ENCODE data around the gene RAPGEF5.

RAPGEF5 gene

DNA sequence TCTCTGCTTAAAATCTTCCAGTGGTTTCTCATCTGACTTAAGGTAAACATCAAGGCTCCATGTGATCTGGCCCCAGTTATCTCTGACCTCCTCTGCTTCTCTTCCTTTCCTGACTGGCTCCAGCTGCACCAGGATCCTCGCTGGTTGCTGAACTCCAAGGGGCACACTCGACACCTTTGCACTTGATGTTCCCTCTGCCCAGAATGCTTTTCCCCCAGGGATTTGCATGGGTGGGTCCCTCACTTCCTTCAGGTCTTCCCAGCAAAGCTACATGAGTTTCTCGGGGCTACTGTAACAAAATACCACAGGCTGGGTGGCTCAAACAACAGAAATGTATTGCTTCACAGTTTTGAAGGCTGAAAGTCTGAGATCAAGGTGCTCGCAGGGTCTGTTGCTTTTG is 245.3 kb downstream of the RAPGEF5 start:
- no CpG with 5 or more reads among the region's 4 CpGs for WGBS (ENCODE audit: extremely low coverage, insufficient coverage, insufficient read length)

DNA sequence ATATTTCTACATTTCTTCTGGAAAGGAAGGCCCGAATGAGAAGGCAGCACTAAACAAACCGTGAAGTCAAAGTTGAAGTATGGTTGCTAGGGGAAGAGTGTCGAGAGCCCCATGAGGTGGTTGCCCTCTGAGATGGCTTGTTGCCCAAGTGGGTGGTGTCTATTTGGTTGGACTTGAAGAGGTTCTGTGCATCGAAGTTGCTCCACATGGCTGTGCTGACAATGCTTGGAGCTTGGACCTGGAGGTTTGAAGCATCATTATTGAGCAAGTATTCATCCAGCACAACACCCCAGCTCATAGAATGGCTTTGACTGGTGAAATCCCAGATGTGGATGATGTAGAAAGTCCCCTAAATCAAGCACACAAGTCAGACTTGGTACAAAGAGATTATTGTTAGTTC is 246.1 kb downstream of the RAPGEF5 start:
- H2BK120ac ChIP-seq (ENCODE audit: insufficient read depth, low read length, poor library complexity), result no peak overlapping the region
- no peak overlapping the region for H4K8ac ChIP-seq (ENCODE audit: low read depth, low read length)
- no peak overlapping the region for H3K14ac ChIP-seq (ENCODE audit: low read length)
- no peak overlapping the region for H2BK12ac ChIP-seq (ENCODE audit: low read length)
- no peak for DNase-seq
- H3K23ac ChIP-seq (ENCODE audit: low read length), result no peak overlapping the region
- H3K4ac ChIP-seq (ENCODE audit: low read depth, low read length), result no peak overlapping the region
- no peak overlapping the region for H3K4me2 ChIP-seq (ENCODE audit: low read length)
- no peaks in the 10 kb centered on the region for H3K36me3 ChIP-seq (ENCODE audit: control insufficient read depth in 1 of 2, insufficient read depth in 2 of 2, low read length in 2 of 2)
- no CpG with 5 or more reads among the region's 4 CpGs for WGBS (ENCODE audit: extremely low coverage, insufficient coverage, insufficient read length)
- H3K9ac ChIP-seq (ENCODE audit: low read length), result no peak overlapping the region
- no peak overlapping the region for H3K4me3 ChIP-seq (ENCODE audit: low read depth, low read length)
- H3K79me2 ChIP-seq (ENCODE audit: control insufficient read depth, insufficient read depth, low read length, poor library complexity), result no peaks in the 10 kb centered on the region
- no peak overlapping the region for H2AK5ac ChIP-seq (ENCODE audit: low read length)
- no peak overlapping the region for H4K12ac ChIP-seq (ENCODE audit: low read depth, low read length)
- H2BK5ac ChIP-seq (ENCODE audit: low read depth, low read length, poor library complexity), result no peak overlapping the region
- H3K79me1 ChIP-seq (ENCODE audit: low read length), result no peaks in the 10 kb centered on the region
- no peaks in the 10 kb centered on the region for H3K9me3 ChIP-seq (ENCODE audit: insufficient read depth, low read depth, low read length)
- no peak overlapping the region for H3K18ac ChIP-seq (ENCODE audit: low read length)
- H2AFZ ChIP-seq (ENCODE audit: insufficient read depth, low read length, poor library complexity), result no peak overlapping the region
- H4K91ac ChIP-seq (ENCODE audit: low read depth, low read length), result no peak overlapping the region
- H3K4me1 ChIP-seq (ENCODE audit: control insufficient read depth in 1 of 2, insufficient read depth in 2 of 2, low read length in 2 of 2), result peaks cover 0 to 2% of the 10 kb centered on the region in 2 experiments
- no peaks in the 10 kb centered on the region for H3K27me3 ChIP-seq (ENCODE audit: insufficient read depth, low read length)
- H3K27ac ChIP-seq (ENCODE audit: low read depth, low read length), result no peak overlapping the region

More for the DNA sequence above, 245.3 kb downstream of the RAPGEF5 start:
- no peaks in the 10 kb centered on the region for H3K9me3 ChIP-seq (ENCODE audit: insufficient read depth, low read depth, low read length)
- peaks cover 0 to 2% of the 10 kb centered on the region in 2 experiments for H3K4me1 ChIP-seq (ENCODE audit: control insufficient read depth in 1 of 2, insufficient read depth in 2 of 2, low read length in 2 of 2)
- no peak overlapping the region for H3K4ac ChIP-seq (ENCODE audit: low read depth, low read length)
- H2BK120ac ChIP-seq (ENCODE audit: insufficient read depth, low read length, poor library complexity), result no peak overlapping the region
- no peak for DNase-seq
- no peak overlapping the region for H3K9ac ChIP-seq (ENCODE audit: low read length)
- H2BK12ac ChIP-seq (ENCODE audit: low read length), result no peak overlapping the region
- no peak overlapping the region for H3K14ac ChIP-seq (ENCODE audit: low read length)
- no peak overlapping the region for H4K12ac ChIP-seq (ENCODE audit: low read depth, low read length)
- H3K4me3 ChIP-seq (ENCODE audit: low read depth, low read length), result no peak overlapping the region
- no peak overlapping the region for H2AFZ ChIP-seq (ENCODE audit: insufficient read depth, low read length, poor library complexity)
- H3K79me1 ChIP-seq (ENCODE audit: low read length), result no peaks in the 10 kb centered on the region
- no peaks in the 10 kb centered on the region for H3K79me2 ChIP-seq (ENCODE audit: control insufficient read depth, insufficient read depth, low read length, poor library complexity)
- H2AK5ac ChIP-seq (ENCODE audit: low read length), result no peak overlapping the region
- H2BK5ac ChIP-seq (ENCODE audit: low read depth, low read length, poor library complexity), result no peak overlapping the region
- peak overlapping the region; percentile 38 for H4K91ac ChIP-seq (ENCODE audit: low read depth, low read length)
- no peaks in the 10 kb centered on the region for H3K36me3 ChIP-seq (ENCODE audit: control insufficient read depth in 1 of 2, insufficient read depth in 2 of 2, low read length in 2 of 2)
- H3K27me3 ChIP-seq (ENCODE audit: insufficient read depth, low read length), result no peaks in the 10 kb centered on the region
- H3K18ac ChIP-seq (ENCODE audit: low read length), result no peak overlapping the region
- H3K27ac ChIP-seq (ENCODE audit: low read depth, low read length), result no peak overlapping the region
- no peak overlapping the region for H3K4me2 ChIP-seq (ENCODE audit: low read length)
- no peak overlapping the region for H3K23ac ChIP-seq (ENCODE audit: low read length)
- H4K8ac ChIP-seq (ENCODE audit: low read depth, low read length), result no peak overlapping the region

DNA sequence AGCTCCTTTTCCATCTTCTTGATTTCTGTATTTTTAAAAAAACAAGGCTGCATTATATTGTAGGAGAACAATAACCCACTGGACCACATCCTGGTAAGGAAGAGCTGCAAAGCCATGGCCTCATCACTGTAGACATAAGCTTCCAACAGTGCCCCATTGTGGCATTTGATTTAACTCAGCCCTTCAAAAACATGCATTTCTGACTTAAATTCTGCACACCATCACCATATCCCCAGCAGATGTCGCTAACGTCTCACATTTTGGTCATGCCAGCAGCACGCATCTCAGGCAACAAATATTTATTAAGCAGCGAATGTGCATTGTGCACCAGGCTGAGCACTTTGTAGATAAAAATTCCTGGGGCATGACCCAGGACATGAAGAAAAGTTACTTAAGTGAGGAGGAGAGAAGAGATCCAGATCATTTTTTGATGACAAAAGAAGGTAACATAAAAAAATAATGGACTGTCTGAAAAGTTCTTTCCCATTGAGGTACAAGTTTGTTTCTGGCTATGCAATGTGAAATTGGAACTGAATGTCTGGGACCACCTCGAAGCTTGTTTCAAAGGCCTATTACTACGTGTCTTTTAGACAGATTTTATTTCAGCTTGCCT is 246.6 kb downstream of the RAPGEF5 start:
- Histone ChIP-seq H3K4me3 (ENCODE audit: low read depth, low read length) (no peak overlapping the region), H3K9me3 (ENCODE audit: insufficient read depth, low read depth, low read length) (no peaks in the 10 kb centered on the region), H4K12ac (ENCODE audit: low read depth, low read length) (no peak overlapping the region), H2BK120ac (ENCODE audit: insufficient read depth, low read length, poor library complexity) (no peak overlapping the region), H3K23ac (ENCODE audit: low read length) (no peak overlapping the region), H3K36me3 (ENCODE audit: control insufficient read depth in 1 of 2, insufficient read depth in 2 of 2, low read length in 2 of 2) (no peaks in the 10 kb centered on the region), H2BK12ac (ENCODE audit: low read length) (no peak overlapping the region), H2AK5ac (ENCODE audit: low read length) (no peak overlapping the region), H2BK5ac (ENCODE audit: low read depth, low read length, poor library complexity) (no peak overlapping the region), H3K79me1 (ENCODE audit: low read length) (no peaks in the 10 kb centered on the region), H3K27ac (ENCODE audit: low read depth, low read length) (no peak overlapping the region), H3K4ac (ENCODE audit: low read depth, low read length) (no peak overlapping the region), H3K4me1 (ENCODE audit: control insufficient read depth in 1 of 2, insufficient read depth in 2 of 2, low read length in 2 of 2) (peaks cover 0 to 2% of the 10 kb centered on the region in 2 experiments), H3K79me2 (ENCODE audit: control insufficient read depth, insufficient read depth, low read length, poor library complexity) (no peaks in the 10 kb centered on the region), H3K18ac (ENCODE audit: low read length) (no peak overlapping the region), H4K91ac (ENCODE audit: low read depth, low read length) (no peak overlapping the region), H3K27me3 (ENCODE audit: insufficient read depth, low read length) (no peaks in the 10 kb centered on the region), H4K8ac (ENCODE audit: low read depth, low read length) (no peak overlapping the region), H2AFZ (ENCODE audit: insufficient read depth, low read length, poor library complexity) (no peak overlapping the region), H3K14ac (ENCODE audit: low read length) (no peak overlapping the region), H3K4me2 (ENCODE audit: low read length) (no peak overlapping the region), H3K9ac (ENCODE audit: low read length) (no peak overlapping the region)
- WGBS (ENCODE audit: extremely low coverage, insufficient coverage, insufficient read length), result no CpG with 5 or more reads among the region's 6 CpGs
- DNase-seq, result peak; percentile 56 to 91

DNA sequence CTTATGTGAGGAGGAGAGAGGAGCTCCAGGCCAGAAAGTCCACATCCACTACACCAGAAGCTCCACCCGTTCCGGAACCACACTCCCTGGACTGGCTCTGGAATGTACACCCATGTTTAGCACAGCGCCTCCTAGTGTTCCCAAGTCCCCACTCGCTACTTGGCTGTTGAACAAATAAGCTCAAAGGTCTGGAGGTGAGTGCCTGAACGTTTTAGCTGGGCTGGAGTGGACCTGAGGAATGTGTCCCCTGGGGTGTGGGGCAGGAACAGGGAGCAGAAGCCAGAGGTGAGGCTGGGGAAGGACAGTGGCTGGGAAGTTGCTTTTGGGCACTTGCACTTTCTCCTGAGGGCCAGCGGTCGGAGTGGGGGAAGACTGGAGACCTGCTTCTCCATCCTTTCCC is 247.2 kb downstream of the RAPGEF5 start:
- Histone ChIP-seq H4K91ac (ENCODE audit: low read depth, low read length) (no peak overlapping the region), H3K23ac (ENCODE audit: low read length) (no peak overlapping the region), H2BK12ac (ENCODE audit: low read length) (no peak overlapping the region), H3K36me3 (ENCODE audit: control insufficient read depth in 1 of 2, insufficient read depth in 2 of 2, low read length in 2 of 2) (no peaks in the 10 kb centered on the region), H3K14ac (ENCODE audit: low read length) (no peak overlapping the region), H3K79me2 (ENCODE audit: control insufficient read depth, insufficient read depth, low read length, poor library complexity) (no peaks in the 10 kb centered on the region), H3K4ac (ENCODE audit: low read depth, low read length) (no peak overlapping the region), H2BK5ac (ENCODE audit: low read depth, low read length, poor library complexity) (no peak overlapping the region), H2AK5ac (ENCODE audit: low read length) (no peak overlapping the region), H2BK120ac (ENCODE audit: insufficient read depth, low read length, poor library complexity) (no peak overlapping the region), H3K4me2 (ENCODE audit: low read length) (no peak overlapping the region), H4K8ac (ENCODE audit: low read depth, low read length) (no peak overlapping the region), H3K9ac (ENCODE audit: low read length) (no peak overlapping the region), H3K18ac (ENCODE audit: low read length) (no peak overlapping the region), H3K4me3 (ENCODE audit: low read depth, low read length) (no peak overlapping the region), H2AFZ (ENCODE audit: insufficient read depth, low read length, poor library complexity) (no peak overlapping the region), H3K27me3 (ENCODE audit: insufficient read depth, low read length) (no peaks in the 10 kb centered on the region), H4K12ac (ENCODE audit: low read depth, low read length) (no peak overlapping the region), H3K79me1 (ENCODE audit: low read length) (no peaks in the 10 kb centered on the region), H3K9me3 (ENCODE audit: insufficient read depth, low read depth, low read length) (no peaks in the 10 kb centered on the region), H3K27ac (ENCODE audit: low read depth, low read length) (no peak overlapping the region), H3K4me1 (ENCODE audit: control insufficient read depth in 1 of 2, insufficient read depth in 2 of 2, low read length in 2 of 2) (peaks cover 0 to 2% of the 10 kb centered on the region in 2 experiments)
- no CpG with 5 or more reads among the region's 7 CpGs for WGBS (ENCODE audit: extremely low coverage, insufficient coverage, insufficient read length)
- peak; percentile 42 to 58 for DNase-seq

Data from trophoblast cell (in vitro differentiated cells and primary cell).